AG04450 (cell line): ENCODE data around the gene CAV1. TPM values are rescaled to one million over a fixed set of nuclear protein-coding genes. Genes with fewer than 3 reads are reported as not detected.

Experiments used
- CTCF ChIA-PET: fragments of 300-600, 350-600 bp; formaldehyde crosslinking; extraction: SDS; loops from one replicate; lab custom pipeline; 2022; ENCODE audit warnings: antibody characterized with exemption, inconsistent platforms; lab: Charles Lee
- POLR2A ChIA-PET: fragments of 350-600 bp; formaldehyde crosslinking; extraction: SDS; loops from one replicate; lab custom pipeline; 2021; ENCODE audit warnings: antibody characterized with exemption, inconsistent platforms; lab: Yijun Ruan, JAX
- DNase-seq: peaks from one replicate; pipeline ENCODE4 v3.0.0-alpha.2; 2011; ENCODE audit warnings: low read depth, low spot score
- H3K27ac ChIP-seq: one replicate; pipeline ENCODE4 v1.5.1; 2012; ENCODE audit warnings: low read depth, low read length, control low read depth
- H3K27me3 ChIP-seq: one replicate; pipeline ENCODE4 v1.6.0; 2012; ENCODE audit warnings: low read length; ENCODE audit not compliant: control insufficient read depth, insufficient read depth
- H3K4me3 ChIP-seq: 2 replicates; pipeline ENCODE4 v1.5.1; 2011; ENCODE audit warnings: mild to moderate bottlenecking, low read depth, low read length, control low read depth
- H3K9me3 ChIP-seq: 2 replicates; pipeline ENCODE4 v1.5.1; 2012; ENCODE audit warnings: low read length; ENCODE audit not compliant: control insufficient read depth, insufficient read depth
- polyA plus RNA-seq: library from polyadenylated mRNA; depleted of rRNA; stranded (reverse); fragments of >200 nt; gene quantifications from 2 replicates; pipeline ENCODE4 v1.2.3, GENCODE V29; 2011
- TF ChIP-seq, protein P1 (sequence below): IDR thresholded peaks from 2 replicates; pipeline ENCODE4 v1.5.1; 2011; ENCODE audit warnings: low read depth, low read length, control low read depth, inconsistent platforms

CAV1 gene
- polyA plus RNA-seq, 1 experiment = 1,209 TPM

DNA sequence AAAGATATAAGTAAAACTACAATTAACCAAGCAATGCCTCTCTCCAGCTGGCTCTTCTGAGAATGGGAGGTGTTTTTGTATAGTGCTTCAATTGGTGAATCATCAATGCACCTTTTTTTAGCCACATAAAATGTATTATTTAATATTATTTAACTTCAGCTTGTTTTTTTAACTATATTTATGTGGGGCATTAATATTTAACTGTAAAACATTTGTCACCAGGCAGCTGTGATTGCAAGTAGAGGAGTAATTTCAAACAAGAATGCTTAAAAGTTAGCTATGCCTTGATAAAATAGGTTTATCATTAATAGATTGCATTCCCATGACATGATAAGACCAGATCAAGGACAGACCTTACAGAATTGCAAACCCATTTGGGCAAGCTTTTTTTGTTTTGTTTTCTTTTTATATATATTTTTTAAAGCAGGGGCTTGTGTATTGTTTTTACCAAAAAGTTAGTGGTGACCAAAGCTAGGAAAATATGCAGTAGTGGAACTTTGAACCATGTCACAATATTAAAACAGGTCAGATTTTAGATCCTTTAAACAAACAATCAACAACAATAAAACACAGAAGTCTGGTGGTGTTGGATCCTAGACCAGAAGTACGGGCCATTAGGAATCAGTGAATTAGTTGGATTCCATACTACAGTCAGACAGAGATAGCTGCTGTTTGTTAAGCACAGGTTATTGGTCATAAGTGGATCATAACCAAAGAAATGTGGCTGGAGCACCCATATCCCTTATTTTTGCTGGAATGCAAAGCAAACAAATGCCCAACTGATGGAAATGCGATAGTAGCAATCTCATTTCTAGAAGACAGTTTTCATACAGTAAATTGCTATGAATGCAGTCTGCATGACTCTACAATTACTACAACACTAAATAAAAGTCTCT is 22.4 kb upstream of the CAV1 start:
- Histone ChIP-seq H3K9me3 (no peaks in the 10 kb centered on the region), H3K4me3 (peak overlapping the region; percentile 89; the same call in 1 of the 2 replicates), H3K27ac (no peak overlapping the region), H3K27me3 (no peaks in the 10 kb centered on the region)
- TF ChIP-seq, protein P1, sequence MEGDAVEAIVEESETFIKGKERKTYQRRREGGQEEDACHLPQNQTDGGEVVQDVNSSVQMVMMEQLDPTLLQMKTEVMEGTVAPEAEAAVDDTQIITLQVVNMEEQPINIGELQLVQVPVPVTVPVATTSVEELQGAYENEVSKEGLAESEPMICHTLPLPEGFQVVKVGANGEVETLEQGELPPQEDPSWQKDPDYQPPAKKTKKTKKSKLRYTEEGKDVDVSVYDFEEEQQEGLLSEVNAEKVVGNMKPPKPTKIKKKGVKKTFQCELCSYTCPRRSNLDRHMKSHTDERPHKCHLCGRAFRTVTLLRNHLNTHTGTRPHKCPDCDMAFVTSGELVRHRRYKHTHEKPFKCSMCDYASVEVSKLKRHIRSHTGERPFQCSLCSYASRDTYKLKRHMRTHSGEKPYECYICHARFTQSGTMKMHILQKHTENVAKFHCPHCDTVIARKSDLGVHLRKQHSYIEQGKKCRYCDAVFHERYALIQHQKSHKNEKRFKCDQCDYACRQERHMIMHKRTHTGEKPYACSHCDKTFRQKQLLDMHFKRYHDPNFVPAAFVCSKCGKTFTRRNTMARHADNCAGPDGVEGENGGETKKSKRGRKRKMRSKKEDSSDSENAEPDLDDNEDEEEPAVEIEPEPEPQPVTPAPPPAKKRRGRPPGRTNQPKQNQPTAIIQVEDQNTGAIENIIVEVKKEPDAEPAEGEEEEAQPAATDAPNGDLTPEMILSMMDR = no peak
- CTCF ChIA-PET = interaction anchor here (0.6 to 2.4 kb wide), 7 partner anchors 21 to 330 kb away, joined by 3 to 10 read pairs (median 4); partner anchors contain the start of gene CAV1
- POLR2A ChIA-PET = interaction anchor here (1.0 to 1.1 kb wide), 2 partner anchors 24 to 60 kb away, joined by 4 to 10 read pairs; no protein-coding TSS in a partner anchor
- no peak for DNase-seq

DNA sequence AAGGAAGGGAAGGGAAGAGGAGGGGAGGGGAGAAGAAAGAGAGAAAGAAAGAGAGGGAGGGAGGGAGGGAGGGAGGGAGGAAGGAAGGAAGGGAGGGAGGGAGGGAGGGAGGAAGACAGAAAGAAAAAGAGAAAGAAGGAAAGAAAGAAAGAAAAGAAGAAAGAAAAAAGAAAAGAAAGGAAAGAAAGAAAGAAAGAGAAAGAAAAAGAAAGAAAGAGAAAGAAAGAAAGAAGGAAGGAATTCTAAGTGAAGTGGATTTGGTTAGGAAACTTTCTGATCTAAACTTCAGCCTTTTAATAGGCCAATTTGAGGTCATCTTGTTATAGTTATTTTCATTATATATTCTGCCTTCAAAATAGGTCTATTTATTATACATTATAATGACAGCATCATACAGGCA is 21.0 kb upstream of the CAV1 start:
- ChIA-PET POLR2A (no interaction called here), CTCF (interaction anchor here (0.9 to 1.5 kb wide), 3 partner anchors 22 to 246 kb away, joined by 3 to 9 read pairs (median 4); no protein-coding TSS in a partner anchor)
- Histone ChIP-seq H3K27me3 (no peaks in the 10 kb centered on the region), H3K9me3 (no peaks in the 10 kb centered on the region), H3K27ac (no peak overlapping the region), H3K4me3 (no peak overlapping the region)
- TF ChIP-seq, protein P1 = no peak
- DNase-seq = no peak

DNA sequence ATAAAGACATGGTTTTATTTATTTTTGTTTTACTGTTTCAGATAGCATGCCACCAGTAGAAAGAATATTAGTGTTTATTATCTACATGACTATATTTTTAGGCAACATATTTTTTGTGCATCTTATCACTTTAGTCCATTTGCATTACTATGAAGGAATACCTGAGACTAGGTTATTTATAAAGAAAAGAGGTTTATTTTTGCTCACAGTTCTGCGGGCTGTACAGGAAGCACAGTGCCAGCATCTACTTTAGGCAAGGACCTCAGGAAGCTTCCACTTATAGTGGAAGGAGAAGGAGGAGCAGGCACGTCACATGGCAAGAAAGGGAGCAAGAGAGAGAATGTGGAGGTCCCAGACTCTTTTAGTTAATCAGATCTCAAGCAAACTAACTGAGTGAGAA is 19.6 kb upstream of the CAV1 start:
- Histone ChIP-seq H3K4me3 (no peak overlapping the region), H3K27ac (no peak overlapping the region), H3K27me3 (no peaks in the 10 kb centered on the region), H3K9me3 (no peaks in the 10 kb centered on the region)
- TF ChIP-seq, protein P1 = no peak
- ChIA-PET POLR2A (no interaction called here), CTCF (interaction anchor here (1.5 kb wide), 1 partner anchor 21 kb away, joined by 9 read pairs; no protein-coding TSS in a partner anchor)
- no peak for DNase-seq

DNA sequence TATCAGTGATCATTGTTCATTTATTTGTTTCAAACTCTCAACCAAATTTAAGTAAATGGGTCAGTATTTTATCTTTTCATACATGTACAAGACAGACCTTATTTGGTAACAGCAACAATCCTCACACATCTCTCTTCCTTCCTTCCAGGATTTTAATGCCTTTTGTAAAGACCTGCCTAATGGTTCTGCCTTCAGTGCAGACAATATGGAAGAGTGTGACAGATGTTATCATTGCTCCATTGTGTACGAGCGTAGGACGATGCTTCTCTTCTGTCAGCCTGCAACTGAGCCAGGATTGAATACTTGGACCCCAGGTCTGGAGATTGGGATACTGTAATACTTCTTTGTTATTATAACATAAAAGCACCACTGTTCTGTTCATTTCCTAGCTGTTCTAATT is 19.0 kb upstream of the CAV1 start:
- ChIA-PET POLR2A (no interaction called here), CTCF (no interaction called here)
- Histone ChIP-seq H3K27me3 (no peaks in the 10 kb centered on the region), H3K4me3 (no peak overlapping the region), H3K27ac (no peak overlapping the region), H3K9me3 (no peaks in the 10 kb centered on the region)
- TF ChIP-seq, protein P1 = no peak
- DNase-seq = no peak
